GM23338 (cell line): ENCODE measurements around the gene GSTP1. TPM values are rescaled to one million over a fixed set of nuclear protein-coding genes. Genes with fewer than 3 reads are reported as not detected.

Source experiments
- ATAC-seq: fragments of 200-7000 bp; cut with Tn5 transposase; 3 replicates; pipeline ENCODE4 v1.9.1; 2020
- DNase-seq: peaks from one replicate; pipeline ENCODE4 v3.0.0-alpha.2; 2015; ENCODE audit warnings: low spot score
- H2AFZ ChIP-seq: fragments of 200-600 bp; sonication (generic); 2 replicates; pipeline ENCODE4 v1.8.0; 2016; ENCODE audit warnings: antibody characterized with exemption, mild to moderate bottlenecking, moderate library complexity
- H3F3A ChIP-seq: fragments of 200-600 bp; sonication (generic); replicated peaks from 2 replicates; pipeline ENCODE4 v1.8.0; 2017; ENCODE audit warnings: antibody characterized with exemption, mixed run types, low read depth
- H3K27ac ChIP-seq: fragments of 200-600 bp; sonication (generic); 2 replicates; pipeline ENCODE4 v1.6.1; 2016; ENCODE audit warnings: low read depth
- H3K27me3 ChIP-seq: fragments of 200-600 bp; sonication (generic); 2 replicates; pipeline ENCODE4 v1.8.0; 2016; ENCODE audit warnings: mild to moderate bottlenecking, mixed run types, moderate library complexity; ENCODE audit not compliant: insufficient read depth
- H3K36me3 ChIP-seq: fragments of 200-600 bp; sonication (generic); 2 replicates; pipeline ENCODE4 v1.8.0; 2016; ENCODE audit warnings: mild to moderate bottlenecking; ENCODE audit not compliant: insufficient read depth
- H3K4me1 ChIP-seq: fragments of 200-600 bp; sonication (generic); 2 replicates; pipeline ENCODE4 v1.8.0; 2016; ENCODE audit warnings: mild to moderate bottlenecking, moderate library complexity; ENCODE audit not compliant: insufficient read depth
- H3K4me2 ChIP-seq: fragments of 200-600 bp; sonication (generic); 2 replicates; pipeline ENCODE4 v1.7.1; 2017; ENCODE audit warnings: mixed run types
- H3K4me3 ChIP-seq: fragments of 200-600 bp; sonication (generic); 2 replicates; pipeline ENCODE4 v1.6.1; 2016; ENCODE audit warnings: mixed run types
- H3K79me2 ChIP-seq: fragments of 200-600 bp; sonication (generic); replicated peaks from 2 replicates; pipeline ENCODE4 v1.8.0; 2017; ENCODE audit warnings: mild to moderate bottlenecking; ENCODE audit not compliant: insufficient read depth
- H3K9me2 ChIP-seq: fragments of 200-600 bp; sonication (generic); 2 replicates; pipeline ENCODE4 v1.8.0; 2017; ENCODE audit not compliant: insufficient read depth
- H4K20me1 ChIP-seq: fragments of 200-600 bp; sonication (generic); replicated peaks from 2 replicates; pipeline ENCODE4 v1.8.0; 2017; ENCODE audit warnings: mild to moderate bottlenecking; ENCODE audit not compliant: insufficient read depth
- H3K27ac Mint-ChIP-seq: 2 replicates; pipeline ENCODE4 v1.8.0; 2020; ENCODE audit warnings: inconsistent platforms, mild to moderate bottlenecking, moderate library complexity, mixed read lengths
- H3K27me3 Mint-ChIP-seq: 3 replicates; pipeline ENCODE4 v1.8.0; 2022; ENCODE audit warnings: low read depth, mild to moderate bottlenecking, moderate library complexity, mixed read lengths, inconsistent platforms; ENCODE audit not compliant: insufficient read depth, poor library complexity
- H3K36me3 Mint-ChIP-seq: 3 replicates; pipeline ENCODE4 v1.8.0; 2021; ENCODE audit warnings: low read depth, mild to moderate bottlenecking, inconsistent platforms, moderate library complexity, mixed read lengths
- H3K4me1 Mint-ChIP-seq: 3 replicates; pipeline ENCODE4 v1.8.0; 2020; ENCODE audit warnings: mild to moderate bottlenecking, inconsistent platforms, mixed read lengths
- H3K4me3 Mint-ChIP-seq: 3 replicates; pipeline ENCODE4 v1.8.0; 2021; ENCODE audit warnings: moderate library complexity, mild to moderate bottlenecking, inconsistent platforms, mixed read lengths
- H3K9me3 Mint-ChIP-seq: 3 replicates; pipeline ENCODE4 v1.8.0; 2020; ENCODE audit warnings: moderate library complexity, mild to moderate bottlenecking, inconsistent platforms, mixed read lengths
- CTCF ChIP-seq, 2 experiments: fragments of 200-600 bp in 1 of 2; sonication (generic) in 1 of 2; conservative IDR thresholded peaks; 2 replicates each; pipeline versions ENCODE4 v1.5.1 to v1.6.1; 2016 to 2017; ENCODE audit warnings: antibody characterized with exemption in 2 of 2, low read depth in 2 of 2, mild to moderate bottlenecking in 2 of 2, moderate library complexity in 1 of 2
- EZH2 ChIP-seq: fragments of 200-600 bp; sonication (generic); IDR thresholded peaks from one replicate; pipeline ENCODE4 v1.8.0; 2017; ENCODE audit warnings: antibody characterized with exemption, mild to moderate bottlenecking, low read depth; ENCODE audit not compliant: unreplicated experiment
- EZH2phosphoT487 ChIP-seq: fragments of 200-600 bp; sonication (generic); IDR thresholded peaks from one replicate; pipeline ENCODE4 v1.8.1; 2018; ENCODE audit warnings: antibody characterized with exemption; ENCODE audit not compliant: unreplicated experiment
- NANOG ChIP-seq: IDR thresholded peaks from 2 replicates; pipeline ENCODE4 v1.6.1; 2016; ENCODE audit warnings: antibody characterized with exemption, borderline replicate concordance
- STAT1 ChIP-seq: IDR thresholded peaks from one replicate; pipeline ENCODE4 v1.6.1; 2016; ENCODE audit warnings: antibody characterized with exemption; ENCODE audit not compliant: unreplicated experiment
- ZNF331 ChIP-seq: fragments of 250-450 bp; sonication (Bioruptor Pico); IDR thresholded peaks from 2 replicates; pipeline ENCODE4 v1.5.0; 2020; ENCODE audit warnings: low read depth, mild to moderate bottlenecking, moderate library complexity
- polyA plus RNA-seq: library from polyadenylated mRNA; unstranded; fragments of >200 nt; fragmentation: Nextera tagmentation; extraction: Ambion mirVana; gene quantifications from 2 replicates; pipeline ENCODE4 v1.2.1, GENCODE V29; 2016
- total RNA-seq: library from RNA; depleted of rRNA; stranded (reverse); fragments of >200 nt; shearing (Covaris generic); gene quantifications from 2 replicates; pipeline ENCODE4 v1.2.3, GENCODE V29; 2014
- TF ChIP-seq, protein P1 (sequence below): fragments of 250-450 bp; sonication (Bioruptor Pico); IDR thresholded peaks from 2 replicates; pipeline ENCODE4 v1.5.0; 2020; ENCODE audit warnings: mild to moderate bottlenecking, moderate library complexity
- TF ChIP-seq, protein P2 (sequence below): IDR thresholded peaks from 2 replicates; pipeline ENCODE4 v1.6.1; 2016; ENCODE audit warnings: antibody characterized with exemption

The GSTP1 gene
- total and polyA plus RNA-seq, 2 experiments from 2014 or later, result 1,776 to 1,881 TPM

DNA sequence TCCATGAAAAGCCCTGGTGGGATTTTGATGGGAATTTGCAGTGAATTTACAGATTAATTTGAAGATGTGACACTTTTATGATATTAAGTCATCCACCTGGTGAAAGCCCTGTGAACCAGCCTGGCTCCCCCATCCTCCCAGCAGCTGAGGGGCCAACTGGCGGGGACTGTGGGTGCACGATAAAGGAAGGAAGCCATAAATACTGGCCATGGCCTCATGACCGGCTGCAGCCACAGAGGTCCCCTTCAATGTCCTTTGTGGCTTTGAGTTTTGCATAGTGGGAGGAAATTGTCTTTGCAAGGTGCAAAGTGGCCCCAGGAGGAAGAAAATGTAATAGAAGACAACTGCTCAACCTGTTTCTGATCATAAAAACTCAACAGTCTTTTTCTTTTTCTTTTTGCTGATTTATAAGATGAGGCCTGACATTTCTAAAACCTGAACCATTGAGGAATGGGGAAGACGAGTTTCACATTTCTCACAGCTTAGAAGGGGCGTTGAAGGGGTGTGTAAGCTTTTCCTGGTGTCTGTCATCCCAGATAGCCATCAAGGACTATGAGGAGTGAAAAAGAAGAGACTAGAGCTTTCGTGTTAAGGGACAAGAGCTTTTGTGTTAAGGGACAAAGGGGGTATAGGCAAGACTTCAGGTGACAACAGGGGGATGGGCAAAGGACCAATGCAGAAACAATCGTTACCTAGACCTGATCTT lies 16.9 kb downstream of the GSTP1 start (continued):
- TF ChIP-seq, protein P1, sequence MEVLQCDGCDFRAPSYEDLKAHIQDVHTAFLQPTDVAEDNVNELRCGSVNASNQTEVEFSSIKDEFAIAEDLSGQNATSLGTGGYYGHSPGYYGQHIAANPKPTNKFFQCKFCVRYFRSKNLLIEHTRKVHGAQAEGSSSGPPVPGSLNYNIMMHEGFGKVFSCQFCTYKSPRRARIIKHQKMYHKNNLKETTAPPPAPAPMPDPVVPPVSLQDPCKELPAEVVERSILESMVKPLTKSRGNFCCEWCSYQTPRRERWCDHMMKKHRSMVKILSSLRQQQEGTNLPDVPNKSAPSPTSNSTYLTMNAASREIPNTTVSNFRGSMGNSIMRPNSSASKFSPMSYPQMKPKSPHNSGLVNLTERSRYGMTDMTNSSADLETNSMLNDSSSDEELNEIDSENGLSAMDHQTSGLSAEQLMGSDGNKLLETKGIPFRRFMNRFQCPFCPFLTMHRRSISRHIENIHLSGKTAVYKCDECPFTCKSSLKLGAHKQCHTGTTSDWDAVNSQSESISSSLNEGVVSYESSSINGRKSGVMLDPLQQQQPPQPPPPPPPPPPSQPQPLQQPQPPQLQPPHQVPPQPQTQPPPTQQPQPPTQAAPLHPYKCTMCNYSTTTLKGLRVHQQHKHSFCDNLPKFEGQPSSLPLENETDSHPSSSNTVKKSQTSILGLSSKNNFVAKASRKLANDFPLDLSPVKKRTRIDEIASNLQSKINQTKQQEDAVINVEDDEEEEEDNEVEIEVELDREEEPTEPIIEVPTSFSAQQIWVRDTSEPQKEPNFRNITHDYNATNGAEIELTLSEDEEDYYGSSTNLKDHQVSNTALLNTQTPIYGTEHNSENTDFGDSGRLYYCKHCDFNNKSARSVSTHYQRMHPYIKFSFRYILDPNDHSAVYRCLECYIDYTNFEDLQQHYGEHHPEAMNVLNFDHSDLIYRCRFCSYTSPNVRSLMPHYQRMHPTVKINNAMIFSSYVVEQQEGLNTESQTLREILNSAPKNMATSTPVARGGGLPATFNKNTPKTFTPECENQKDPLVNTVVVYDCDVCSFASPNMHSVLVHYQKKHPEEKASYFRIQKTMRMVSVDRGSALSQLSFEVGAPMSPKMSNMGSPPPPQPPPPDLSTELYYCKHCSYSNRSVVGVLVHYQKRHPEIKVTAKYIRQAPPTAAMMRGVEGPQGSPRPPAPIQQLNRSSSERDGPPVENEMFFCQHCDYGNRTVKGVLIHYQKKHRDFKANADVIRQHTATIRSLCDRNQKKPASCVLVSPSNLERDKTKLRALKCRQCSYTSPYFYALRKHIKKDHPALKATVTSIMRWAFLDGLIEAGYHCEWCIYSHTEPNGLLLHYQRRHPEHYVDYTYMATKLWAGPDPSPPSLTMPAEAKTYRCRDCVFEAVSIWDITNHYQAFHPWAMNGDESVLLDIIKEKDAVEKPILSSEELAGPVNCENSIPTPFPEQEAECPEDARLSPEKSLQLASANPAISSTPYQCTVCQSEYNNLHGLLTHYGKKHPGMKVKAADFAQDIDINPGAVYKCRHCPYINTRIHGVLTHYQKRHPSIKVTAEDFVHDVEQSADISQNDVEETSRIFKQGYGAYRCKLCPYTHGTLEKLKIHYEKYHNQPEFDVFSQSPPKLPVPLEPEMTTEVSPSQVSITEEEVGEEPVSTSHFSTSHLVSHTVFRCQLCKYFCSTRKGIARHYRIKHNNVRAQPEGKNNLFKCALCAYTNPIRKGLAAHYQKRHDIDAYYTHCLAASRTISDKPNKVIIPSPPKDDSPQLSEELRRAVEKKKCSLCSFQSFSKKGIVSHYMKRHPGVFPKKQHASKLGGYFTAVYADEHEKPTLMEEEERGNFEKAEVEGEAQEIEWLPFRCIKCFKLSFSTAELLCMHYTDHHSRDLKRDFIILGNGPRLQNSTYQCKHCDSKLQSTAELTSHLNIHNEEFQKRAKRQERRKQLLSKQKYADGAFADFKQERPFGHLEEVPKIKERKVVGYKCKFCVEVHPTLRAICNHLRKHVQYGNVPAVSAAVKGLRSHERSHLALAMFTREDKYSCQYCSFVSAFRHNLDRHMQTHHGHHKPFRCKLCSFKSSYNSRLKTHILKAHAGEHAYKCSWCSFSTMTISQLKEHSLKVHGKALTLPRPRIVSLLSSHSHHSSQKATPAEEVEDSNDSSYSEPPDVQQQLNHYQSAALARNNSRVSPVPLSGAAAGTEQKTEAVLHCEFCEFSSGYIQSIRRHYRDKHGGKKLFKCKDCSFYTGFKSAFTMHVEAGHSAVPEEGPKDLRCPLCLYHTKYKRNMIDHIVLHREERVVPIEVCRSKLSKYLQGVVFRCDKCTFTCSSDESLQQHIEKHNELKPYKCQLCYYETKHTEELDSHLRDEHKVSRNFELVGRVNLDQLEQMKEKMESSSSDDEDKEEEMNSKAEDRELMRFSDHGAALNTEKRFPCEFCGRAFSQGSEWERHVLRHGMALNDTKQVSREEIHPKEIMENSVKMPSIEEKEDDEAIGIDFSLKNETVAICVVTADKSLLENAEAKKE (CRISPR knock-in tag), result no peak
- no peak for TF ChIP-seq EZH2
- TF ChIP-seq ZNF331 (CRISPR knock-in tag), result no peak
- no peak for TF ChIP-seq EZH2phosphoT487
- no peak for TF ChIP-seq CTCF (conservative IDR thresholded peaks at IDR 0.05; ENCODE audit: low read depth in 2 of 2)
- TF ChIP-seq STAT1, result no peak

- DNase-seq (no peak), ATAC-seq (no peak)
- no peaks in the 10 kb centered on the region for H3K27me3 Mint-ChIP-seq
- Histone ChIP-seq H3K4me3 (no peak overlapping the region), H3K4me1 (peaks cover 22% of the 10 kb centered on the region), H3K27ac (no peak overlapping the region), H3K27me3 (no peaks in the 10 kb centered on the region), H3K9me2 (0 out of 2 replicates have a peak, but pooled peaks cover 2% of the 10 kb centered on the region), H2AFZ (no peak overlapping the region), H3K79me2 (no peaks in the 10 kb centered on the region), H3K4me2 (no peak overlapping the region), H4K20me1 (no peaks in the 10 kb centered on the region), H3K36me3 (no peaks in the 10 kb centered on the region; the same call in 1 of the 2 replicates), H3F3A (0 out of 2 replicates have a peak, but pooled peaks cover 6% of the 10 kb centered on the region)
- TF ChIP-seq NANOG (no peak), CTCF (conservative IDR thresholded peaks at IDR 0.05; ENCODE audit: low read depth in 2 of 2) (no peak), STAT1 (no peak)
- TF ChIP-seq, protein P2, sequence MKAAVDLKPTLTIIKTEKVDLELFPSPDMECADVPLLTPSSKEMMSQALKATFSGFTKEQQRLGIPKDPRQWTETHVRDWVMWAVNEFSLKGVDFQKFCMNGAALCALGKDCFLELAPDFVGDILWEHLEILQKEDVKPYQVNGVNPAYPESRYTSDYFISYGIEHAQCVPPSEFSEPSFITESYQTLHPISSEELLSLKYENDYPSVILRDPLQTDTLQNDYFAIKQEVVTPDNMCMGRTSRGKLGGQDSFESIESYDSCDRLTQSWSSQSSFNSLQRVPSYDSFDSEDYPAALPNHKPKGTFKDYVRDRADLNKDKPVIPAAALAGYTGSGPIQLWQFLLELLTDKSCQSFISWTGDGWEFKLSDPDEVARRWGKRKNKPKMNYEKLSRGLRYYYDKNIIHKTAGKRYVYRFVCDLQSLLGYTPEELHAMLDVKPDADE, result no peak
- H3K4me1 Mint-ChIP-seq, result peaks cover 21% of the 10 kb centered on the region
- no peak overlapping the region for H3K4me3 Mint-ChIP-seq
- no peak overlapping the region for H3K27ac Mint-ChIP-seq
- no peaks in the 10 kb centered on the region; the same call in 1 of the 3 replicates for H3K36me3 Mint-ChIP-seq
- H3K9me3 Mint-ChIP-seq, result peaks cover 24% of the 10 kb centered on the region
Observed at GRCh38 chr11:67601098-67601497, 17.5 kb downstream of the GSTP1 start.
